ENCODE results near the gene FES.
A peak's percentile ranks its signal among the peaks of the same experiment; 100 is the strongest.
"Not testable (repeated sequence)": the region's sequence is repeated elsewhere in the genome, so short reads cannot be mapped to it uniquely, and the experiment has no call there.

The FES gene

GRCh38 chr15:90924375-90924774 lies 40.1 kb downstream of the FES start:
- DNase-seq (ENCODE audit: low spot score), result peak; percentile 80
- TF ChIP-seq CTCF (IDR thresholded peaks at IDR 0.05; ENCODE audit: extremely low read depth, missing control alignments), result no peak

- not testable (repeated sequence) for DNase-seq (ENCODE audit: low spot score)
These were observed 42.5 kb downstream of the FES start for GRCh38 chr15:90926766-90927165.

GRCh38 chr15:90928106-90928505 lies 43.8 kb downstream of the FES start:
- not testable (repeated sequence) for DNase-seq (ENCODE audit: low spot score)

GRCh38 chr15:90929246-90930019 lies 45.1 kb downstream of the FES start:
- no peak for TF ChIP-seq CTCF (IDR thresholded peaks at IDR 0.05; ENCODE audit: extremely low read depth, missing control alignments)
- no peak for DNase-seq (ENCODE audit: low spot score)

- no peak for DNase-seq (ENCODE audit: low spot score)
- TF ChIP-seq CTCF (IDR thresholded peaks at IDR 0.05; ENCODE audit: extremely low read depth, missing control alignments), result no peak
These were observed 46.7 kb downstream of the FES start for GRCh38 chr15:90930861-90931574.

- DNase-seq (ENCODE audit: low spot score), result no peak
- no peak for TF ChIP-seq CTCF (IDR thresholded peaks at IDR 0.05; ENCODE audit: extremely low read depth, missing control alignments)
These were observed 47.2 kb downstream of the FES start for GRCh38 chr15:90931575-90931827.

- peak; percentile 91 for DNase-seq (ENCODE audit: low spot score)
- peak; percentile 94 for TF ChIP-seq CTCF (IDR thresholded peaks at IDR 0.05; ENCODE audit: extremely low read depth, missing control alignments)
These were observed 47.7 kb downstream of the FES start, which contains the start of gene HDDC3 for GRCh38 chr15:90931828-90932659. HDDC3 (minus strand) TSS chr15:90932549; CDS start chr15:90932540, 9 bp downstream.

- DNase-seq (ENCODE audit: low spot score), result no peak
- TF ChIP-seq CTCF (IDR thresholded peaks at IDR 0.05; ENCODE audit: extremely low read depth, missing control alignments), result no peak
These were observed 48.3 kb downstream of the FES start for GRCh38 chr15:90932660-90932991.
